HepG2 (cell line): Measurements from ENCODE around the gene ANO4. TPM values are rescaled to one million over a fixed set of nuclear protein-coding genes. Genes with fewer than 3 reads are reported as not detected.

Experiments used
- ATAC-seq: fragments of 200-7000 bp; cut with Tn5 transposase; 3 replicates; pipeline ENCODE4 v1.9.1; 2020; ENCODE audit warnings: mild to moderate bottlenecking, moderate library complexity
- BruUV-seq: library from RNA; stranded (reverse); fragments of 400-500 nt; replicated peaks from 2 replicates; lab custom pipeline; 2021; lab: Mats Ljungman, UMichigan
- CTCF ChIA-PET: fragments of 300-600 bp; formaldehyde crosslinking; extraction: SDS; loops from one replicate; lab custom pipeline; 2021; ENCODE audit warnings: low total read pairs, inconsistent platforms, low intra/inter-chr PET ratio; lab: Yijun Ruan, JAX
- POLR2A ChIA-PET: fragments of 350-600 bp; sonication (Branson Sonifier 250); formaldehyde crosslinking; loops from one replicate; lab custom pipeline; 2020; ENCODE audit warnings: antibody characterized with exemption, inconsistent platforms; lab: Yijun Ruan, JAX
- DNase-seq: peaks from one replicate; pipeline ENCODE4 v3.0.0-alpha.2; 2015; ENCODE audit warnings: low spot score
- FAIRE-seq: peaks from 3 replicates; lab custom pipeline; 2011; peaks lifted over from hg19 to GRCh38; lab: Jason Lieb, UNC
- H2AFZ ChIP-seq: one replicate; pipeline ENCODE4 v1.6.1; 2011; ENCODE audit warnings: low read length, inconsistent platforms
- H3K27ac ChIP-seq: fragments of 300-600 bp; 3 replicates; pipeline ENCODE4 v1.8.0; 2011; ENCODE audit warnings: mixed run types, mild to moderate bottlenecking, mixed read lengths, low read length, inconsistent platforms; ENCODE audit not compliant: insufficient read depth; ENCODE audit errors: extremely low read length
- H3K27me3 ChIP-seq, 2 experiments: fragments of 200-600 bp in 1 of 2; 2 replicates in 1 of 2; 3 replicates in 1 of 2; pipeline versions ENCODE4 v1.6.0 to v1.8.0; 2011; ENCODE audit warnings: low read length in 2 of 2, mild to moderate bottlenecking in 2 of 2, moderate library complexity in 2 of 2, inconsistent platforms in 1 of 2; ENCODE audit not compliant: insufficient read depth in 2 of 2, control insufficient read depth in 1 of 2
- H3K36me3 ChIP-seq, 2 experiments: fragments of 200-600 bp in 1 of 2; replicated peaks in 1 of 2; 2 replicates in 1 of 2; 3 replicates in 1 of 2; pipeline versions ENCODE4 v1.5.1 to v1.8.0; 2011; ENCODE audit warnings: low read length in 2 of 2, inconsistent platforms in 1 of 2; ENCODE audit not compliant: insufficient read depth in 2 of 2, control insufficient read depth in 1 of 2
- H3K4me1 ChIP-seq: 2 replicates; pipeline ENCODE4 v1.5.1; 2012; ENCODE audit warnings: low read length, inconsistent platforms; ENCODE audit not compliant: insufficient read depth
- H3K4me2 ChIP-seq: 2 replicates; pipeline ENCODE4 v1.6.0; 2011; ENCODE audit warnings: low read depth, low read length, inconsistent platforms
- H3K4me3 ChIP-seq, 3 experiments: fragments of 200-600 bp in 1 of 3; sonication (generic), shearing (Covaris generic) in 1 of 3; replicated peaks in 1 of 3; 2 replicates each; pipeline ENCODE4 v1.5.1; 2011 to 2016; ENCODE audit warnings: low read length in 3 of 3, inconsistent platforms in 2 of 3, low read depth in 2 of 3, mild to moderate bottlenecking in 2 of 3, control low read depth in 1 of 3, mixed read lengths in 1 of 3; ENCODE audit not compliant: insufficient read depth in 1 of 3
- H3K79me2 ChIP-seq: one replicate; pipeline ENCODE4 v1.6.1; 2011; ENCODE audit warnings: low read length, inconsistent platforms; ENCODE audit not compliant: insufficient read depth
- H3K9ac ChIP-seq: 2 replicates; pipeline ENCODE4 v1.6.0; 2011; ENCODE audit warnings: mild to moderate bottlenecking, low read depth, low read length, inconsistent platforms; ENCODE audit not compliant: insufficient read depth
- H3K9me3 ChIP-seq: 2 replicates; pipeline ENCODE4 v1.5.1; 2012; ENCODE audit warnings: mild to moderate bottlenecking, low read length
- H4K20me1 ChIP-seq: 2 replicates; pipeline ENCODE4 v1.6.0; 2011; ENCODE audit warnings: inconsistent platforms, mild to moderate bottlenecking, low read length, moderate library complexity; ENCODE audit not compliant: insufficient read depth
- HMGXB4 ChIP-seq, 2 experiments: sonication (generic) in 1 of 2; formaldehyde crosslinking in 1 of 2; IDR thresholded peaks; 2 replicates each; pipeline versions ENCODE4 v1.4.0 to v1.6.1; 2018 to 2020; ENCODE audit warnings: missing genetic modification reagents in 2 of 2, borderline replicate concordance in 1 of 2, low read depth in 1 of 2, mild to moderate bottlenecking in 1 of 2, missing biosample characterization in 1 of 2
- HNF4G ChIP-seq, 2 experiments: sonication (generic) in 1 of 2; formaldehyde crosslinking in 1 of 2; IDR thresholded peaks; 2 replicates each; pipeline versions ENCODE4 v1.4.0 to v1.6.1; 2011 to 2020; ENCODE audit warnings: borderline replicate concordance in 2 of 2, low read depth in 2 of 2, mild to moderate bottlenecking in 2 of 2, low read length in 1 of 2, missing genetic modification reagents in 1 of 2, moderate library complexity in 1 of 2
- HOXD1 ChIP-seq: sonication (generic); formaldehyde crosslinking; IDR thresholded peaks from 2 replicates; pipeline ENCODE4 v1.5.0; 2020; ENCODE audit warnings: missing genetic modification reagents
- KDM1A ChIP-seq: IDR thresholded peaks from 2 replicates; pipeline ENCODE4 v1.6.1; 2016; ENCODE audit warnings: missing compliant biosample characterization
- KDM2A ChIP-seq: sonication (generic); formaldehyde crosslinking; IDR thresholded peaks from 2 replicates; pipeline ENCODE4 v1.4.0; 2020; ENCODE audit warnings: low read depth, missing genetic modification reagents, borderline replicate concordance
- MED1 ChIP-seq: sonication (generic); formaldehyde crosslinking; IDR thresholded peaks from 2 replicates; pipeline ENCODE4 v1.4.0; 2020; ENCODE audit warnings: missing genetic modification reagents
- MNT ChIP-seq: fragments of 450-650 bp; IDR thresholded peaks from 2 replicates; pipeline ENCODE4 v1.6.1; 2016
- RAD51 ChIP-seq: fragments of 450-650 bp; IDR thresholded peaks from 2 replicates; pipeline ENCODE4 v1.6.1; 2016; ENCODE audit warnings: borderline replicate concordance
- TFDP2 ChIP-seq: sonication (generic); formaldehyde crosslinking; IDR thresholded peaks from 2 replicates; pipeline ENCODE4 v1.4.0; 2020; ENCODE audit warnings: missing genetic modification reagents
- ZFAT ChIP-seq: sonication (generic); formaldehyde crosslinking; conservative IDR thresholded peaks from 2 replicates; pipeline ENCODE4 v1.8.1; 2023; ENCODE audit warnings: missing genetic modification reagents, inconsistent platforms
- ZMYM2 ChIP-seq: sonication (generic); formaldehyde crosslinking; IDR thresholded peaks from 2 replicates; pipeline ENCODE4 v1.8.0; 2022; ENCODE audit warnings: mild to moderate bottlenecking, missing genetic modification reagents
- ZNF570 ChIP-seq: sonication (generic); formaldehyde crosslinking; IDR thresholded peaks from 2 replicates; pipeline ENCODE4 v1.4.0; 2020; ENCODE audit warnings: mild to moderate bottlenecking, missing genetic modification reagents, borderline replicate concordance
- ZNF646 ChIP-seq: sonication (generic); formaldehyde crosslinking; IDR thresholded peaks from 2 replicates; pipeline ENCODE4 v1.9.0; 2021; ENCODE audit warnings: mild to moderate bottlenecking, missing genetic modification reagents
- WGBS: methylation state at CpG from one replicate; pipeline ENCODE4 v1.1.6; 2017; ENCODE audit warnings: low lambda C conversion rate; 5-methylcytosine and 5-hydroxymethylcytosine counted together
- in situ Hi-C: cut with HindIII; loops from 2 replicates; pipeline ENCODE4 v1.10.0; 2017; ENCODE audit warnings: low pct_unique_long_range_greater_than_20kb; ENCODE audit not compliant: extremely low pct_ligation_motif_present
- intact Hi-C: fragments of 100-400 bp; cut with micrococcal nuclease; formaldehyde crosslinking; loops from one replicate; pipeline ENCODE4 v1.10.0; 2022; ENCODE audit not compliant: unreplicated experiment
- polyA plus RNA-seq, 8 experiments: library from polyadenylated mRNA; depleted of rRNA in 3 of 8; stranded (reverse) in 7 of 8; unstranded in 1 of 8; fragments of >200 nt; fragmentation: Illumina TruSeq in 4 of 8; extraction: Trizol in 4 of 8; gene quantifications; 2 replicates each; pipeline versions ENCODE4 v1.2.1 to v1.2.3, GENCODE V29; 2011 to 2016; ENCODE audit warnings: low read depth in 4 of 8, missing spikeins in 1 of 8, mixed read lengths in 1 of 8; ENCODE audit not compliant: insufficient read depth in 1 of 8
- total RNA-seq, 5 experiments: library from RNA; depleted of rRNA; stranded (reverse); fragments of >200 nt; fragmentation: Illumina TruSeq; extraction: Trizol; gene quantifications; 2 replicates each; pipeline ENCODE4 v1.2.3, GENCODE V29; 2016; ENCODE audit warnings: low read depth in 1 of 5

ANO4 gene
- total and polyA plus RNA-seq, 2 of the 13 experiments (the other 11 are each of a cell fraction or from before 2014, with no cell fraction given): not detected

GRCh38 chr12:101019667-101020066, 225.1 kb downstream of the ANO4 start:
- no peak overlapping the region for H3K9ac ChIP-seq
- no peak overlapping the region for H3K4me3 ChIP-seq
- intact Hi-C loops (no loop called here), in situ Hi-C loops (no loop called here)
- no peak overlapping the region for H3K4me2 ChIP-seq
- FAIRE-seq (no peak), DNase-seq (no peak), ATAC-seq (no peak)
- WGBS: 2% methylated on average over 3 of the region's 3 CpGs
- no peak overlapping the region for H3K27ac ChIP-seq
- no peaks in the 10 kb centered on the region for H3K79me2 ChIP-seq
- no peak overlapping the region for H2AFZ ChIP-seq
- no peaks in the 10 kb centered on the region for H3K4me1 ChIP-seq
- no peaks in the 10 kb centered on the region for H3K27me3 ChIP-seq
- BruUV-seq: no TSS peak
- CTCF ChIA-PET: no interaction called here
- H3K36me3 ChIP-seq: no peaks in the 10 kb centered on the region
- H4K20me1 ChIP-seq: no peaks in the 10 kb centered on the region
- H3K9me3 ChIP-seq: no peaks in the 10 kb centered on the region
- POLR2A ChIA-PET: no interaction called here
- TF ChIP-seq MED1: no peak
- no peak for TF ChIP-seq ZFAT (CRISPR knock-in tag)
- TF ChIP-seq HNF4G (IDR thresholded peaks at IDR 0.05; ENCODE audit: borderline replicate concordance, low read depth, low read length): no peak
- no peak for TF ChIP-seq HNF4G (CRISPR knock-in tag; IDR thresholded peaks at IDR 0.05; ENCODE audit: borderline replicate concordance, low read depth)
- TF ChIP-seq MNT: no peak
- no peak for TF ChIP-seq ZNF646 (CRISPR knock-in tag)
- TF ChIP-seq TFDP2: no peak
- TF ChIP-seq HMGXB4 (CRISPR knock-in tag; IDR thresholded peaks at IDR 0.05; ENCODE audit: borderline replicate concordance in 1 of 2, low read depth in 1 of 2): no peak
- no peak for TF ChIP-seq KDM2A (CRISPR knock-in tag)
- no peak for TF ChIP-seq KDM1A (CRISPR knock-in tag)
- no peak for TF ChIP-seq ZMYM2 (CRISPR knock-in tag)
- no peak for TF ChIP-seq RAD51
- no peak for TF ChIP-seq ZNF570 (CRISPR knock-in tag)
- TF ChIP-seq HOXD1 (CRISPR knock-in tag): no peak
